Measurements from ENCODE around the gene SPAG7. TPM values are rescaled to one million over a fixed set of nuclear protein-coding genes. Genes with fewer than 3 reads are reported as not detected.

Gene SPAG7
- 20.0 and 25.7 TPM in 2 replicates for total RNA-seq (2014; rRNA removed; shearing (Covaris generic))

DNA sequence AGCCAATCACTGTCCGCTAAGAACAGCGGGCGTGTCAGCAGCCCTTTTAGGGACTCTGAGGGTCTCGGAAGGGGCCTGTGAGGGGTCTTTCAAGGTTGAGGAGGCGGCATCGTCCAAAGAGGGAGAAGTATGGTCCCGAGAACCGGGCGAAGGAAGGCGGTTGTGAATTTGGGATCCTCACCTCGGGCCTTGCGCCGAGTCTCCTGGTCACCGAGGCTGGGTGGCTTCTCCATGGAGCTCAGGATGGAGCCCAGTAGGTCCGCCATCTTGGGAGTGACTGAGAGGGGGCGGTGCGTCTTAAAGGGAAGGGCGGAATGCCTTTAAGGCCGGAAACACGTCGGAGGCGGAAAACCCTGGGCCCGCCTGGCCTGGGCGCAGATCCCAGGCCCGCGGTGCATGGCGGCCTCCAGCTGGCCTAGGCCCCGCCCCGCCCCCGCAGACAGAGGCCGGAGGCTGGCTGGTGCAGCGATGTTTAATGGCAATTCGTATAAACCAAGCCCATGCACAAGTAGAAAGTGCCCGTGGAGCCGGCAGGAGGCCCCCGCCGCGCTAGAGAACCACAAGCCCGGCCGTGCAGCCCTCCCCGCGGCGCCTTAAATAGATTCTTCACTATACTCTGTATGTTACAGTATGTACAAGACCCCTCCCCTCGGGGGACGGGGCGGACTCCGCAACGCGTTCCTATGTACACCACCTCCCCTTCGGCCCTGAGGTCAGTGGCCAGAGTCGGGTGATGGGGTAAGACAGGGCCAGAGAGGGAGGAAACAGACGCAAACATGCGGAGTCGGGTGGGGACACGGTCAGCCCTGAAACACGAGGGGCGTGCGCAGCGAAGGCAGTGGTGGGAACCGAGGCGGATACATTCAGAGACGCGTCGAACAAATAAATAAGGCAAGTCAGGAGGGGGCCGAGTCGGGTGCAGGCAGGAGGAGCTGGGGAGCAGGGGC lies at the start of gene SPAG7:
Gene SPAG7 (minus strand): TSS at position 279 of the 947 bp plus-strand sequence. CDS start 13 bp downstream, at position 266.
- peak; percentile 93 for DNase-seq (ENCODE audit: low spot score)

GRCh38 chr17:5014357-5014756 lies 46.7 kb upstream of the SPAG7 start:
- DNase-seq (ENCODE audit: low spot score) = no peak

DNA sequence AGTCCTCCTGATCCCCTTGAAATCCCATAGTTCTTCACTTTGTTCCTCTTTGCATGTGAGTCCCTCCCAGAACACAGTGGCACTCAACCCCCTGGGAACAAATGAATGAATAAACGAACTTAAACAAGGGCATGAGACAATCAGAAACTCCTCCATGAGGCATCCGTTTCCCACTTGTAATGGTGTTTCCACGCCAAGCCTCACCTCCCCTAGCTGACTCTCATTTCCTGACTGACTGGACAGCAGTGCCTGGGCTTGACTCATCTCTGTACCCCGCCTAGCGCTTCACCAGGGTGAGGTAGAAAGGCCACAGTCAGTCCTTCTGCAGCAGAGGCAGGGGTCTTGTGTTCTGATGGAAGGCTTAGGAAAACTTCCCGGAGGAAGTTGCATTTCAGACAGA lies 44.3 kb upstream of the SPAG7 start:
- DNase-seq (ENCODE audit: low spot score) = no peak

DNA sequence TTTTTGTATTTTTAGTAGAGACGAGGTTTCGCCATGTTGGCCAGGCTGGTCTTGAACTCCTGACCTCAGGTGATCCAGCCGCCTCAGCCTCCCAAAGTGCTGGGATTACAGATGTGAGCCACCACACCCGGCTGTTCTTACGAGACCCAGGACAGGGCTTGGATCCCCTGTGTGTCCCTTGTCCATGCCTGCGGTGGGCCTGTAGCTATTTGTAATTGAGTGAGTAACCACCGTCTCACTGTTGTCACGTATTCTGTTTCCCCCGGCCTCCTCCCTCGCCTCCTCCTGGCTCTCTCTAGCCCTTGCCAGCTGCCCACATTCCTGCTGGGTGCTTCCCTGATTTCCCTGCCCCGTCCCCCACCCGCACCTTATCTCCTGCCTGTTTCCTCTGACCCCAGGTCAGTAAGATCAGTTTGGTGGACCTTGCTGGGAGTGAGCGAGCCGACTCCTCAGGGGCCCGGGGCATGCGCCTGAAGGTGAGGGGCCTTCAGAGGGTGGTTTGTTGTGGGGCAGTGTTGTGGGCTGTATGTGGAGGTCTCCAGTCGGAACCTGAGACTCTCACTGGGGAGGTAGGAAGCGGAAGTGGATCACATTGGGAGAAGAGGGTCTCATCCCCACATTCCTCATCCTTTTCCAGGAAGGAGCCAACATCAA lies 35.7 kb upstream of the SPAG7 start:
- DNase-seq (ENCODE audit: low spot score) = no peak

DNA sequence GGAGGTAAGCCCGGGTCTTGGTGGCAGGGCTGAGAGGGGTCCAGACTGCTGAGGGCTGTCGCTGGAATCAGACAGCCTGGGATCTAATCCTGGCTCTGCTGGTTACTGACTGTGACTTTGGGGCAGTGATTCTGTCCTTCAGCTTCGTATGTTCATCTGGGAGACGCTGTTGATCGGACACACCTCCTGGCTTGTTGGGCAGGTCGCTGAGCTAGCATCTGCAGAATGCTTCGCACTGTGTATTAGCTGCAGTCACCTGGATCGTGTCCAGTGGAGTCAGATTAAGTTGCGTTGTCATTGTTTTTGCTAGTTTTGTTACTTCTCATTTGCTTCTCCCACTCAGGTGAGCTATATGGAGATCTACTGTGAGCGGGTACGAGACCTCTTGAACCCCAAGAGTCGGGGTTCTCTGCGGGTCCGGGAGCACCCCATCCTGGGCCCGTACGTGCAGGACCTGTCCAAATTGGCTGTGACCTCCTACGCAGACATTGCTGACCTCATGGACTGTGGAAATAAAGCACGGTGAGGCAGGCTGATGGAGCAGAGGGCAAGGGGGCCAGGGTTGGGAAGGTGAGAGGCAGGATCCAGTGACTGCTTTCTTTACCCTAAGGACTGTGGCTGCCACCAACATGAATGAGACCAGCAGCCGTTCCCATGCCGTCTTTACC lies 34.6 kb upstream of the SPAG7 start:
- DNase-seq (ENCODE audit: low spot score) = no peak

- DNase-seq (ENCODE audit: low spot score) = no peak
Measured at GRCh38 chr17:5000237-5000639, 32.6 kb upstream of the SPAG7 start.

GRCh38 chr17:4999430-5000093 lies 31.9 kb upstream of the SPAG7 start:
- no peak for DNase-seq (ENCODE audit: low spot score)

DNA sequence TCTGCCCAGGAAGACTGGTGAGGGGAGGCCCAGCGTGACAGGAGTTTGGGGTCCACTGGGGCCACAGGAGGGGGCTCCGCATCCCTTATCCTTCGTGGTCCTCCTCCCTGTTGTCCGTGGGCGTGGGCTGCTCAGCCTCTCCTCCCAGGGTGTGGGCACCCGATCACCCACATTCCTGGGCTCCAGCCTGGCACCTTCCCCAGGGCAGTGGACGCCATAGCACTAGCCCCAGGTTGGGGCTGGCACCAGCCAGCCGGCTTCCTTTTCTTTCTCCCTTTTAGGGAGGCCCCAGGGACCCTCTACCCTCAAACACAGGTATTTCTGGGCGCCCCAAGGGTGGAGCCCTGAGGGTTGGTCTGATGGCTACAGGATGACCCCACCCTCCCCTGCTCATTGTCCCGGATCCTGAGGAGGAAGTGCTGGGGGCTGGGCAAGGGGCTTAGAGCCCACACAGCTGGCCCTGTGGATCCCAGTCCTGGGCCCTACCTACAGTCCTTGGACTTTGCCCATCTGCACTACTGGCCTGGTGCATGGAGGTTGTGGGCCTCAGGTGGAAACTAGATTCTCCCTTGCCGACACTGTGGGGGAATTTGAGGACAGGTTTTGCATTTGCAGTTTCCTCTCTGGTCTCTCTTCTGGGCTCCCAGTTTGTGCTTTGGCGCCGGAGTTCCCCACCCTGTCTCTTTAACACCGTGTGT lies 31.3 kb upstream of the SPAG7 start:
- peak; percentile 8 for DNase-seq (ENCODE audit: low spot score)

DNA sequence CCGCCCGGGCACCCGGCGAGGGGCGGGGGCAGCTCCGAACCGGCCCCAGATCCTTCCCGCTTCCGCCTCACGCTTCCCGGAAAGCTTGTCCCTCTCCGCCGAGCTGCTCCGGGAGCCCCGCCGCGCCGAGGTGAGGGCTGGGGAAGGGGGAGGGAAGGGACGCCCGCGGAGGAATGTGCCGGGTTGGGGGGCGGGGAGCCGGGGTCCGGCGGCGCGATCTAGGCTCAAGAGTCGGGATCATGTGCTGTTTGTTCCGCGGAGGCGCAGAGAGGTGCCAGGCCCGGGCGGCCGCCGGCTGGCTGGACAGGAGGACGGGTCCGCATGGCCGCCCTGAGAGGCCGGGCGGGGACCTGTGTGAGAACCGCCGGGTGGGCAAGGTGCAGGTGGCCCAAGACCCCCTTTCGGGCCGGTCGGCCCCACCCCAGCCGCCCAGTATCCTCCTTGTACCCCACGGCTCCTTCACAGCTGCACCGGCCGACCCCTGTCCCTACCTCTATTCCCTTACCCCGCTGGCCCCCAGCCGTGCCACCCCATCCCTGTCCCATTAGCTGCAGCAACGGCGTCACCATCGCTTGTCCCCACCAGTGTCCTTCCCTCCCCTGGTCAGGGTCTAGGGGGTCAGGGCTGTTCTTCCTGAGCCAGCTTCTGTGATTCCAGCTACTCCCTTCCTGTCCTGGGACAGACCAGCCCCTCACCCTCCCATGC lies 30.6 kb upstream of the SPAG7 start:
- DNase-seq (ENCODE audit: low spot score) = peak; percentile 21

- DNase-seq (ENCODE audit: low spot score) = peak; percentile 85
Measured at GRCh38 chr17:4997302-4998026, 29.8 kb upstream of the SPAG7 start, which contains the start of the genes INCA1 and KIF1C. INCA1 (minus strand) TSS chr17:4997522; CDS start chr17:4994437, 3,085 bp downstream. KIF1C (plus strand) TSS chr17:4997950; CDS start chr17:5000247, 2,297 bp downstream.

- no peak for DNase-seq (ENCODE audit: low spot score)
Measured at GRCh38 chr17:4994081-4994595, 26.5 kb upstream of the SPAG7 start.

- no peak for DNase-seq (ENCODE audit: low spot score)
Measured at GRCh38 chr17:4987767-4988567, 20.4 kb upstream of the SPAG7 start.

DNA sequence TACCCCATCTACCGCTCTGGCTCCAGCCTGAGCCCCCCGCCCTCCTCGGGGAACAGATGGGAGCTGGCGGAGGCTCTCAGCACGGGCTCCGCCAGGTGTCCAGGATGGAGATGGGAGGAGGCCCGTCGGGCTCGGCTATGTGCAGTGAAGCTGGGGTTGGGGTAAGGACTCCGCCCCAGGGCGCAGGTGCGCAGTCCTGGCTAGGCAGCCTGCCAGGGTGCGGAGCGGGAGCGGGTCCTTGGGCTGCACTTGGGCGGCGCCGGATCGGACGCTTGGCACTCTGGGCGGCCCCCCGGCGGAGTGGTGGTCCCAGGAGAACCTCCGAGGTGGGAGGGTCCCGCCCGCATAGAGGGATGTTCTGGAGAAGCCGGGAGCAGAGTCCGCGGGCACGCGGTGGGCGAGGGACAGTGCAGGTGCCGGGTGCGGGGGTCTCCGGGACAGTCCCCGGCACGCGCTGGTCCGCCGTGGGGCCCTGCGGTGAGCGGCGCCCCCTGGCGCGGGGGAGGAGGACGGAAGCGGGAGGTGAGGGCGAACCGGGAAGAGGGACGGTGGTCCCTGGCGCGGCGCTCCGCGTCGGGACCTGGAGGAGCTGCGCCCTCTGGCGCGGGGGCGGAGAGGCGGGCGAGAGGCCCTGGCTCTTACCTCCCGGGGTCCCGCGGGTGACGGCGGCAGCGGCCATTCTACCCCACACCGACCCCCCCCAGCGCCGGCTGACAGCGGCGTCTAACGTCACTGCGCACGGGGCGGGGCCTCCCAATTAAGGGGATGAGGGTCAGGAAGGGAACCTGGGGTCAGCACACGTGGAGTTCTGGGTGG lies 19.5 kb upstream of the SPAG7 start, which contains the start of gene CAMTA2:
Gene CAMTA2 (minus strand): TSS at position 725 of the 816 bp plus-strand sequence. CDS start 1,453 bp downstream, outside the sequence.
- DNase-seq (ENCODE audit: low spot score) = peak; percentile 62

DNA sequence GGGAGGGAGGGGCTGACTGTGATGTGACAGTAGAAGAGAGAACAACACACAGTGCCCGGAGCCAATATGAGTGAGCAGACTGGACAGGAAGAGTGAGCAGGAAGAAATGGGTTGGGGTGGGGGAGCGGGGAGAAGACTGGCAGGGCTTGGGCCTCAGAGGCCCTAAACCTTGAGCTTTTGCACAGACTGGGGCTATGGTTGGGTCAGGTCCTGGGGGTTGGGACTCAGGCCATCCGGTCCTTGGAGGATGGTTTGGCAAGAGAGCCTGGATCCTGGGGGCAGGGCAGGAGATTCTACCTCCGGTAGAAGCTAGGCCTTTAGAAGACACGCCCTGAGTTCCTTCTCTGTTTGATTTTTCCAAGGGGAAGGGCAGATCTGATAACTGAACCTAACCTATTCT lies 18.8 kb upstream of the SPAG7 start:
- DNase-seq (ENCODE audit: low spot score) = peak; percentile 15

- no peak for DNase-seq (ENCODE audit: low spot score)
Measured at GRCh38 chr17:4982305-4982704, 14.7 kb upstream of the SPAG7 start.

GRCh38 chr17:4980644-4981216 lies 13.1 kb upstream of the SPAG7 start:
- DNase-seq (ENCODE audit: low spot score) = peak; percentile 64

- no peak for DNase-seq (ENCODE audit: low spot score)
Measured at GRCh38 chr17:4978726-4979125, 11.1 kb upstream of the SPAG7 start.

Data from HT-29 (cell line).